HG03159 (cell line): Measurements from ENCODE around the gene RPL11.
"Not testable (repeated sequence)": the region's sequence is repeated elsewhere in the genome, so short reads cannot be mapped to it uniquely, and the experiment has no call there.

Experiments
- ATAC-seq: cut with Tn5 transposase; IDR thresholded peaks from one replicate; pipeline ENCODE4 v1.9.1; 2021; ENCODE audit warnings: mild to moderate bottlenecking, moderate library complexity; ENCODE audit not compliant: unreplicated experiment

The RPL11 gene

DNA sequence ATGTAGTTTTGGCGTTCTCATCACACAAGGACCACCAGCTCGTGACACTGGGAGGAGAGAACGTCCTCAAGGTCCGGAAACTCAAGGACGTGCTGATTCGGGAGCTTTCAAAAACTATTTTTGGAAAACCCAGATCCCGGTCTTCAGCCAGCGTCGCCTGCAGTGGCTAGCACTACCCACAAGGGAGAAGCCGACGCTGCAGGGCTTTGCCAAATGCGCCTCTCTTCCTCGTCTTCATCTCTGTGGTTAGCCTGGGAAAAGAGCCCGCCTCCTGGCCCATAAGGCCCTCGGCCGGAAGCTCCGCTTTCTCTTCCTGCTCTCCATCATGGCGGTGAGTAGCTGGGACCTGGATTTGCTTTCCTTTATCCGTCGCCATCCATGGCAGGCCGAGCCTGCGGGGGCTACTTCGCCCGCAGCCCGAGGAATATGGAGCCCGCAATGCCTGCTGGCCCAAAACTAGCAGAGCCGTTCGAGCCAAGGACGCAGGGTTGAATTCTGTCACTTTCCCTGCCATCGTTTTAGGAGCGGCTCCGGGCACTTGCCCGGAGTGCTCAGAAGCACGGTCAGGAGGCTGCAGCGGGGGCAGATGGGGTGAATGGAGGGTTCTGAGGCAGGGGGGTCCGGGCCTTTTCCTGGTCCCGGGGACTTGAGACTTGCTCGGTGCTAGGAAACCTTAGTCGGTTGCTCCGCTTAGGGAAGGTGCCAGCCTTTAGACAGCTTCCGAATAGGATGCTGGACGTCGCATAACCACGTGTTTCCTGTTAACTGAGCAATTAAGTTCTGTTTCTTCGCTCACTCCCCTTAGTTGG is at the start of gene RPL11:
Gene RPL11, plus strand, starts transcription at position 308 of the 809 bp plus-strand sequence. Its CDS starts 18 bp downstream, at position 326.
- ATAC-seq: peak; percentile 90

- ATAC-seq: no peak
Measured at GRCh38 chr1:23643736-23644554, 47.7 kb upstream of the RPL11 start.

- no peak for ATAC-seq
Measured at GRCh38 chr1:23644555-23644866, 47.1 kb upstream of the RPL11 start.

DNA sequence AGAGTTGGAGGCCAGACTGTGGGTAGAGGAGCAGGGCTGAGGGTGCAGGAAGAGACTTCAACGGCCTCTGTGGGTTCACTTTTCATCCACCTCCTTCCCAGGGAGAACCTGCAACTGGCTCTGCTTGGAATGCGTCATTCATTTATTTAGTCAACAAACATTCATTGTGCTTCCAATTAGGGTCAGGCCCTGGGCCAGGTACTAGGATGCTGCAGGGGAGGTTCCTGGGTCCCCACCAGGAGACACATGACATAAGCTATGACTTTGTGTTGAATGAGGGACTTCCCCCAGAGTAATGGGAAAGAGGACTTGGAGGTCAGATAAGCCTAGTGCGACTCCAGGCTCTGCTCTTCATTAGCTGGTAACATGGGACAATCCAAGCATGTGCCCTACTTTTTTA is 46.3 kb upstream of the RPL11 start:
- ATAC-seq: no peak

DNA sequence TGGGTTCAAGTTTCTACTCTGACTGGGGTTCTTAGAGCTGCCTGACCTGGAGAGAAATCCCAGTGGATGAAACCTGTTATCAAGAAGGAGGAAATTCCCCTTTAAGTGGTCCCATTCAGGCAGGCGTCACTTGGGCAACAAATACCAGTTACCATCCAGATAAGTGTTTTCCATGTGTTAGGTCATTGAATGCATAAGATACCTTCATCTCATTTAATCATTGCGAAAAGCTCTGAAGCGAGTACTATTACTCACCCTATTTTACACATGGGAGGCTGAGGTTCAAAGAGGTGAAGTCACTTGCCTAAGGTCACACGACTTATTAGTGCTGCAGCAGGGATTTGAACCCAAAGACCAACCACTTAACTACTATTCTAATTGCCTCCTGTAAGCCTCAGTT is 45.5 kb upstream of the RPL11 start:
- ATAC-seq: no peak

DNA sequence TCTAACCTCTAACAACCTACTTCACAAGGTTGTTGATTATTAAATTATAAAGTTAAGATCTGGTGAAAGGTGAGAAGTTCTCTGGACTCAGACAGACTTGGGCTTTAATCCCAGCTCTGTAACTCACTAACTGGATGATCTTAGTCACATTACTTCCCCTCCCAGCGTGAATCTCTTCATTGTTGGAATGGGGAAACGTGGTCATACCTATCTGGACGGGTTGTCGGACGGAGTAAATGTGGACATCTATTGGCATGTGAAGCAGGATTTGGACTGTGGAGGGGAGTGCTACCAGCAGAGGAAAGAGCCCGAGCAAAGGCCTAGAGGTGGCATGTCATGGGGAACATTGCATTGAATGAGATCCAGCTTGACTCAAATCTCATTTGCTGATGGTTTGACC is 45.1 kb upstream of the RPL11 start:
- ATAC-seq: no peak

- no peak for ATAC-seq
Measured at GRCh38 chr1:23648576-23648975, 43.0 kb upstream of the RPL11 start.

DNA sequence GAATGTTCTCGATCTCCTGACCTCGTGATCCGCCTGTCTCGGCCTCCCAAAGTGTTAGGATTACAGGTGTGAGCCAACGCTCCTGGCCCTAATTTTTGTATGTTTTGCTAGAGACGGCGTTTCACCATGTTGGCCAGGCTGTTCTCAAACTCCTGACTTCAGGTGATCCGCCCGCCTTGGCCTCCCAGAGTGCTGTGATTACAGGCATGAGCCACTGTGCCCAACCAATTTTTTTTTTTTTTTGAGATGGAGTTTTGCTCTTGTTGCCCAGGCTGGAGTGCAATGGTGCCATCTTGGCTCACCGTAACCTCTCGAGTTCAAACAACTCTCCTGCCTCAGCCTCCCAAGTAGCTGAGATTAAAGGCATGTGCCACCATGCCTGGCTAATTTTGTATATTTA is 42.4 kb upstream of the RPL11 start:
- not testable (repeated sequence) for ATAC-seq

DNA sequence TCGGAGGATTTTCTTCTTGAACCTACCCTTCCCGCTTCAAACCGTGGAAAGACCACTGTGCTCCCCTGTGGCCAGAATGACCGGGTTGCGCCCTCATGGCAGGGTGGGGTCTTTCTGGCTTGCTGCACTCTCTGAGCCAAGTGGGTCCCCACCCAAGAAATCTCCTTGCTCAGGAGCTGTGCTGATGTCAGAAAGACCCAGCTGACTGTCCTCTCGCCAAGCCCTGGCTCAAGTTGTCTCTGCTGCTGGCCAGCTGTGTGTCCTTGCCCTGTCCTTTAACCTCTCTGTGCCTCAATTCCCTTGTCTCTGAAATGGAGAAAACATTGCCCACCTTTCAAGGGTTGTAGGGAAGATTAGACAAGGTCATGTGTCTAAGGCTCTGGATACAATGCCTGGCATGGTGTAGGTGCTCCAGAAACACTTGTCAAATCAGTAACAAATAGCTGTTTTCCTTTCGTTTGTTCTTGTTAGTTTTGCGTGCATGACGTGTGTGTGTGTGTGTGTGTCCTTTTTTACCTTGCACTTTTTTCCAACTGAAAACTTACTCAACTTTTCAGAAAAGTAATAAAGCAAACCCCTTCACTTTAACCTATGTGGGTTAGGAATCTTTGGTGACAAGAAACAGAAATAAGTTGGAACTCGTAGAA is 41.1 kb upstream of the RPL11 start:
- ATAC-seq: no peak

- ATAC-seq: no peak
Measured at GRCh38 chr1:23651069-23651808, 40.4 kb upstream of the RPL11 start.

- ATAC-seq: no peak
Measured at GRCh38 chr1:23657659-23658275, 33.8 kb upstream of the RPL11 start.

DNA sequence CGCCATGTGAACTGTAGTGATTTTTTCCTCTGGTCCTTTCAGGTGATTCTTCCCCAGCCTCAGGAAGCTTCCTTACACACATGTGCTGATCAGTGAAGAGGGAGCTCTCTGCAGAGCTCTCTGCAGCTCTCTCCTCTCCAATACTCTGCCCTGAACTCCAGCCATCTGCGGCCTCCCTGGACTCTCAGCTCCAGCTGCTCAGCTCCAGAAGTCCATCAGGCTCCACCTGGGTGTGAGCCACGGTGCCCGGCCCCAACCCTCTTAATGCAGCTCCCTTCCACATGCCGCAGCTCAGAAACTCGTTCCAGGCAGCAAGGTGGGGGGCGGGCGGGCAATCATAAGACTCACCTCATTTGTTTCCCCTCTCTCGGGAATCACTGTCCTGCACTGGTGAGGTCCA is 30.9 kb upstream of the RPL11 start:
- ATAC-seq: no peak

DNA sequence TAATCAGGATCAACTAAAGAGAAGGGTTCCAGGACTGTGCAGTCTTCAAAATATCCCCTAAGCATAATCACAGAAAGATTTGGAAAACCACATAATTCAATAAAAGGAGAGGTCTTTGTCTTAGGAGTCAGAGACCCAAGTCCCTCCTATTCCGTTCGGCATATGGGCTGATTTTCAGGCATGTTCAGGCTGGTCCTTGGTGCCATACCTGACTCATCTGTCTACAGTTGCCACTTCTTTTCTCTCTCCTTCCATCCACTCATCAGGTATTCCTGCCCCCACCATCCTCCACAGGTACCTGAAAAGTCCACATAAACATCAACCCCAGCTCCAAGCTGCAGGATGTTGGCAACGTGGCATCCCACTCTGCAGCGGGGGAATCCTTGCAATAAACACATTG is 29.7 kb upstream of the RPL11 start:
- no peak for ATAC-seq

- ATAC-seq: no peak
Measured at GRCh38 chr1:23664837-23665795, 26.5 kb upstream of the RPL11 start.

DNA sequence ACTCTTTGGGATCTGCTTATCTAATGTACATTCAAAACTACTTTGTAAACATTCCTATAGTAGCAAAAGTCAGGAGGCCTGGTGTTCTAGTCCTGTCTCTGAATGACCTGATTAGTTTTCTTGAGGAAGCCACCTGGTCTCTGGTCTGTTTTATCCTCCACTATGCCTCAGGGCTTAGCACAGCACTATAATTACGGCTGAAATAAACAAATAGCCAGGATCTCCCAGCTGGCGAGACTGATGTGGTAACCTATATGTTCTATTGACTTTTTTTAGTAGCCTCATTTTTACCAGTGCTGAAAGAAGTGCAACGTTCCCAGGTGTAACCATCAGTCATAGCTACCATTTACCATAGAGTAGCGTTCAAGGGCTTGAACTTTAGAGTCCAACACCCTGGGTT is 24.2 kb upstream of the RPL11 start:
- ATAC-seq: no peak

- no peak for ATAC-seq
Measured at GRCh38 chr1:23670709-23671108, 20.9 kb upstream of the RPL11 start.

- ATAC-seq: no peak
Measured at GRCh38 chr1:23673086-23673813, 18.4 kb upstream of the RPL11 start.

DNA sequence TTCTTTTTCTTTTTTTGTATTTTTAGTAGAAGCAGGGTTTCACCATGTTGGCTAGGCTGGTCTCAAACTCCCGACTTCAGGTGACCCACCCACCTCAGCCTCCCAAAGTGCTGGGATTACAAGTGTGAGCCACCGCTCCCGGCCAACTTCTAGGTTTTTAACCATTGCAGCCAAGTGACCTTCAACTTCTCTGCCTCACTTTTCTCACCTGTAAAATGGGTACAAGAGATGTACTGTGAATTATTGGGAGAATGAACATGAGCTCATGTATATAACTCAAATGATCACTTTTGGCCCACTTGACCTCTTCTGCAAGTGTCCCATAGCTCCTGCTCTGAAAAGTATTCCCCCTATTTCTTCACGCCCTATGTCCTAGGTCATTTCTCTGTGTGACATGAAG is 11.8 kb upstream of the RPL11 start:
- ATAC-seq: no peak

DNA sequence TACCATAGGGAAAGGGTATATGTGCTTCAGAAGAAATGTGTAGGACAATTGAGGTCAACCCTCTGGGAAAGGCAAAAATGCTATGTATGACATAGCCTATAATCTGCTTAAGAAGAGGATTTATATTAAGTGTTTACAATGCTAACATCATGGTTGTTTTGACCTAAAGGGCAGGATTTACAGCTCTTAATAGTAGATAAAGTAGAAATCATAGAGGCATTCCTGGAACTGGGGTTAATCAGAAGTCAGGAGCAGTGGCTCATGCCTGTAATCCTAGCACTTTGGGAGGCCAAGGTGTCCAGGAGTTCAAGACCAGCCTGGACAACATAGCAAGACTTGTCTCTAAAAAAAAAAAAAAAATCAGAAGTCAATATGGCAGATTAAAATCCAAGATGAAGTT is 8.7 kb upstream of the RPL11 start:
- ATAC-seq: no peak
